ENCODE results near the gene CHI3L2.

CHI3L2 gene

GRCh38 chr1:111221276-111221632 lies 6.3 kb upstream of the CHI3L2 start:
- DNase-seq (ENCODE audit: low read depth) = no peak

- no peak for DNase-seq (ENCODE audit: low read depth)
Observed at GRCh38 chr1:111221633-111222291, 5.8 kb upstream of the CHI3L2 start.

GRCh38 chr1:111222308-111223125 lies 5.0 kb upstream of the CHI3L2 start:
- DNase-seq (ENCODE audit: low read depth) = peak; percentile 47

GRCh38 chr1:111223126-111223685 lies 4.3 kb upstream of the CHI3L2 start:
- no peak for DNase-seq (ENCODE audit: low read depth)

GRCh38 chr1:111225091-111225490 lies 2.4 kb upstream of the CHI3L2 start:
- no peak for DNase-seq (ENCODE audit: low read depth)

GRCh38 chr1:111225717-111226400 lies 1.7 kb upstream of the CHI3L2 start:
- no peak for DNase-seq (ENCODE audit: low read depth)

- no peak for DNase-seq (ENCODE audit: low read depth)
Observed at GRCh38 chr1:111227851-111228747, 586 bp downstream of the CHI3L2 start.

- DNase-seq (ENCODE audit: low read depth) = no peak
Observed at GRCh38 chr1:111228748-111229126, 1.2 kb downstream of the CHI3L2 start.

- no peak for DNase-seq (ENCODE audit: low read depth)
Observed at GRCh38 chr1:111232134-111232533, 4.6 kb downstream of the CHI3L2 start.

- no peak for DNase-seq (ENCODE audit: low read depth)
Observed at GRCh38 chr1:111234258-111234657, 6.7 kb downstream of the CHI3L2 start.

- DNase-seq (ENCODE audit: low read depth) = no peak
Observed at GRCh38 chr1:111234866-111235265, 7.4 kb downstream of the CHI3L2 start.

- no peak for DNase-seq (ENCODE audit: low read depth)
Observed at GRCh38 chr1:111236379-111236778, 8.9 kb downstream of the CHI3L2 start.

- no peak for DNase-seq (ENCODE audit: low read depth)
Observed at GRCh38 chr1:111236806-111237205, 9.3 kb downstream of the CHI3L2 start.

GRCh38 chr1:111238056-111238795 lies 10.7 kb downstream of the CHI3L2 start:
- no peak for DNase-seq (ENCODE audit: low read depth)

GRCh38 chr1:111241797-111242196 lies 14.3 kb downstream of the CHI3L2 start:
- no peak for DNase-seq (ENCODE audit: low read depth)

GRCh38 chr1:111242805-111243523 lies 15.5 kb downstream of the CHI3L2 start:
- DNase-seq (ENCODE audit: low read depth) = no peak

- no peak for DNase-seq (ENCODE audit: low read depth)
Observed at GRCh38 chr1:111247125-111247838, 19.8 kb downstream of the CHI3L2 start.

- no peak for DNase-seq (ENCODE audit: low read depth)
Observed at GRCh38 chr1:111249960-111250359, 22.4 kb downstream of the CHI3L2 start.

- no peak for DNase-seq (ENCODE audit: low read depth)
Observed at GRCh38 chr1:111251570-111251969, 24.1 kb downstream of the CHI3L2 start.

- no peak for DNase-seq (ENCODE audit: low read depth)
Observed at GRCh38 chr1:111252786-111253185, 25.3 kb downstream of the CHI3L2 start.

All from stimulated activated CD4-positive, alpha-beta T cell treated with anti-CD3 and anti-CD28 coated beads, Interleukin-2, amount 100 ng/mL, for 4 hours (primary cell).